K562 (cell line): ENCODE data around the gene PODN. TPM values are rescaled to one million over a fixed set of nuclear protein-coding genes. Genes with fewer than 3 reads are reported as not detected.

Source experiments
- ATAC-seq: fragments of 200-7000 bp; cut with Tn5 transposase; 3 replicates; pipeline ENCODE4 v1.9.1; 2020; ENCODE audit warnings: moderate library complexity
- BruUV-seq: library from RNA; stranded (reverse); fragments of 400-500 nt; replicated peaks from 2 replicates; lab custom pipeline; 2021; lab: Mats Ljungman, UMichigan
- CTCF ChIA-PET: fragments of 300-600 bp; formaldehyde crosslinking; extraction: SDS; loops from one replicate; lab custom pipeline; 2021; ENCODE audit warnings: low intra/inter-chr PET ratio; lab: Yijun Ruan, JAX
- POLR2A ChIA-PET: fragments of 300-600, 350-650 bp; sonication (Branson Sonifier 250); formaldehyde crosslinking; extraction: SDS; loops from one replicate; lab custom pipeline; 2021; ENCODE audit warnings: antibody characterized with exemption, inconsistent platforms; lab: Yijun Ruan, JAX
- DNase-seq, 4 experiments: peaks; one replicate each; pipeline versions ENCODE4 v3.0.0 to v3.0.0-alpha.2; 2011 to 2018; ENCODE audit warnings: low spot score in 3 of 4, mixed read lengths in 3 of 4; ENCODE audit errors: extremely low read depth in 1 of 4
- FAIRE-seq: peaks from 2 replicates; lab custom pipeline; 2011; peaks lifted over from hg19 to GRCh38; lab: Jason Lieb, UNC
- H2AFZ ChIP-seq: 2 replicates; pipeline ENCODE4 v1.6.0; 2011; ENCODE audit warnings: low read depth, low read length, control low read depth, inconsistent platforms
- H3K27ac ChIP-seq: fragments of 200-600 bp; 3 replicates; pipeline ENCODE4 v1.8.0; 2011; ENCODE audit warnings: low read depth, mild to moderate bottlenecking, control low read depth, inconsistent platforms, low read length, moderate library complexity, mixed read lengths; ENCODE audit errors: extremely low read depth
- H3K27me3 ChIP-seq, 2 experiments: fragments of 300-600 bp in 1 of 2; 2 replicates in 1 of 2; 3 replicates in 1 of 2; pipeline versions ENCODE4 v1.6.0 to v1.8.0; 2011; ENCODE audit warnings: inconsistent platforms in 2 of 2, low read length in 2 of 2, mild to moderate bottlenecking in 1 of 2, mixed read lengths in 1 of 2, moderate library complexity in 1 of 2; ENCODE audit not compliant: control insufficient read depth in 2 of 2, insufficient read depth in 2 of 2
- H3K36me3 ChIP-seq: fragments of 300-600 bp; 3 replicates; pipeline ENCODE4 v1.8.0; 2011; ENCODE audit warnings: mild to moderate bottlenecking, low read length, inconsistent platforms; ENCODE audit not compliant: control insufficient read depth, insufficient read depth
- H3K4me1 ChIP-seq, 2 experiments: fragments of 200-600 bp in 1 of 2; replicated peaks in 1 of 2; 2 replicates in 1 of 2; 3 replicates in 1 of 2; pipeline versions ENCODE4 v1.5.1 to v1.8.0; 2011; ENCODE audit warnings: inconsistent platforms in 2 of 2, low read length in 2 of 2, mild to moderate bottlenecking in 1 of 2, mixed read lengths in 1 of 2, moderate library complexity in 1 of 2; ENCODE audit not compliant: control insufficient read depth in 2 of 2, insufficient read depth in 2 of 2
- H3K4me2 ChIP-seq: 2 replicates; pipeline ENCODE4 v1.6.1; 2011; ENCODE audit warnings: low read length, control low read depth, inconsistent platforms, mixed read lengths; ENCODE audit not compliant: insufficient read depth
- H3K4me3 ChIP-seq: fragments of 200-600 bp; sonication (generic), shearing (Covaris generic); 2 replicates; pipeline ENCODE4 v1.5.1; 2016; ENCODE audit warnings: control low read depth, inconsistent platforms
- H3K79me2 ChIP-seq: fragments of 200-600 bp; 3 replicates; pipeline ENCODE4 v1.8.0; 2011; ENCODE audit warnings: low read length, inconsistent platforms; ENCODE audit not compliant: control insufficient read depth, insufficient read depth
- H3K9ac ChIP-seq, 2 experiments: 2 replicates each; pipeline versions ENCODE4 v1.6.0 to v1.6.1; 2011; ENCODE audit warnings: low read depth in 2 of 2, low read length in 2 of 2, control low read depth in 1 of 2, inconsistent platforms in 1 of 2, mild to moderate bottlenecking in 1 of 2, mixed read lengths in 1 of 2; ENCODE audit not compliant: insufficient read depth in 1 of 2
- H3K9me1 ChIP-seq: one replicate; pipeline ENCODE4 v1.6.0; 2011; ENCODE audit warnings: inconsistent platforms, mild to moderate bottlenecking, low read length, moderate library complexity; ENCODE audit not compliant: control insufficient read depth, insufficient read depth
- H3K9me3 ChIP-seq: replicated peaks from 2 replicates; pipeline ENCODE4 v1.5.1; 2011; ENCODE audit warnings: low read depth, low read length, inconsistent platforms; ENCODE audit not compliant: control insufficient read depth, insufficient read depth
- H4K20me1 ChIP-seq: replicated peaks from 2 replicates; pipeline ENCODE4 v1.6.1; 2011; ENCODE audit warnings: low read length, inconsistent platforms, mixed read lengths; ENCODE audit not compliant: control insufficient read depth, insufficient read depth
- BDP1 ChIP-seq: IDR thresholded peaks from 3 replicates; pipeline ENCODE4 v1.6.1; 2011; ENCODE audit not compliant: insufficient read length, insufficient read depth
- ELF4 ChIP-seq: fragments of 450-650 bp; formaldehyde crosslinking; IDR thresholded peaks from 2 replicates; pipeline ENCODE4 v1.4.0; 2022; ENCODE audit warnings: missing genetic modification characterization
- FOXM1 ChIP-seq, 2 experiments: fragments of 450-650 bp in 1 of 2; sonication (generic) in 1 of 2; formaldehyde crosslinking in 1 of 2; IDR thresholded peaks; 2 replicates each; pipeline versions ENCODE4 v1.6.1 to v1.9.0; 2017 to 2022; ENCODE audit warnings: low read depth in 2 of 2, mild to moderate bottlenecking in 2 of 2, missing genetic modification reagents in 1 of 2, moderate library complexity in 1 of 2
- NKRF ChIP-seq: fragments of 450-650 bp; IDR thresholded peaks from 2 replicates; pipeline ENCODE4 v1.6.1; 2016; ENCODE audit warnings: borderline replicate concordance
- PHF20 ChIP-seq: fragments of 450-650 bp; IDR thresholded peaks from 2 replicates; pipeline ENCODE4 v1.6.1; 2018; ENCODE audit not compliant: partially characterized antibody
- RBM39 ChIP-seq: fragments of 200-400 bp; formaldehyde crosslinking; optimal IDR thresholded peaks from 2 replicates; pipeline ENCODE3; 2018; ENCODE audit warnings: low read depth, low read length
- SRSF9 ChIP-seq: fragments of 200-400 bp; formaldehyde crosslinking; IDR thresholded peaks from 2 replicates; pipeline ENCODE4 v1.6.1; 2017; ENCODE audit warnings: low read depth, low read length, borderline replicate concordance
- ZC3H11A ChIP-seq: IDR thresholded peaks from 2 replicates; pipeline ENCODE4 v1.6.1; 2012; ENCODE audit warnings: low read depth, low read length, improper control_type of control experiment
- ZNF121 ChIP-seq: sonication (generic); formaldehyde crosslinking; conservative IDR thresholded peaks from 2 replicates; pipeline ENCODE4 v1.8.0; 2022; ENCODE audit warnings: missing genetic modification reagents
- WGBS: fragments of 100-300 bp; shearing (Covaris generic); methylation state at CpG from one replicate; pipeline ENCODE4 v1.1.6; 2016; ENCODE audit warnings: low coverage, mixed read lengths; ENCODE audit not compliant: insufficient coverage; ENCODE audit errors: missing lambda C conversion rate; 5-methylcytosine and 5-hydroxymethylcytosine counted together
- in situ Hi-C: fragments of 300-500 bp; cut with MboI; formaldehyde crosslinking; loops from 4 replicates; pipeline ENCODE4 v1.15.0; 2018; ENCODE audit warnings: inconsistent platforms, mixed read lengths
- intact Hi-C: fragments of 100-400 bp; cut with micrococcal nuclease; formaldehyde crosslinking; loops from 2 replicates; pipeline ENCODE4 v1.14.2; 2022
- polyA plus RNA-seq, 8 experiments: library from polyadenylated mRNA; depleted of rRNA in 4 of 8; stranded (reverse) in 5 of 8; unstranded in 3 of 8; fragments of >200 nt; fragmentation: Nextera tagmentation in 2 of 8; fragmentation: Illumina TruSeq in 1 of 8; extraction: Ambion mirVana in 2 of 8; extraction: Trizol in 1 of 8; gene quantifications; 2 replicates each; pipeline versions ENCODE4 v1.2.1 to v1.2.3, GENCODE V29; 2011 to 2014; ENCODE audit warnings: inconsistent platforms in 1 of 8, missing spikeins in 1 of 8
- total RNA-seq, 7 experiments: library from RNA; depleted of rRNA in 6 of 7; stranded (reverse); fragments of >200 nt in 6 of 7; fragmentation: Illumina TruSeq in 2 of 7; extraction: Trizol in 2 of 7; gene quantifications; 2 replicates each; pipeline versions ENCODE4 v1.2.1 to v1.2.3, GENCODE V29; 2011 to 2021; ENCODE audit warnings: low replicate concordance in 1 of 7
- TF ChIP-seq, protein P1 (sequence below): sonication (generic); formaldehyde crosslinking; IDR thresholded peaks from 2 replicates; pipeline ENCODE4 v1.8.0; 2023; ENCODE audit warnings: mild to moderate bottlenecking, missing genetic modification reagents
- TF ChIP-seq, protein P2 (sequence below): fragments of 250-450 bp; sonication (Bioruptor Pico); IDR thresholded peaks from 2 replicates; pipeline ENCODE4 v1.9.0; 2021; ENCODE audit warnings: mild to moderate bottlenecking
- TF ChIP-seq, protein P3 (sequence below): fragments of 250-450 bp; sonication (Bioruptor Pico); IDR thresholded peaks from 2 replicates; pipeline ENCODE4 v1.8.0; 2022; ENCODE audit warnings: moderate library complexity, mild to moderate bottlenecking, inconsistent platforms

Gene PODN
- total and polyA plus RNA-seq, 9 of the 15 experiments (the other 6 are each of a cell fraction or from before 2014, with no cell fraction given) = not detected

DNA sequence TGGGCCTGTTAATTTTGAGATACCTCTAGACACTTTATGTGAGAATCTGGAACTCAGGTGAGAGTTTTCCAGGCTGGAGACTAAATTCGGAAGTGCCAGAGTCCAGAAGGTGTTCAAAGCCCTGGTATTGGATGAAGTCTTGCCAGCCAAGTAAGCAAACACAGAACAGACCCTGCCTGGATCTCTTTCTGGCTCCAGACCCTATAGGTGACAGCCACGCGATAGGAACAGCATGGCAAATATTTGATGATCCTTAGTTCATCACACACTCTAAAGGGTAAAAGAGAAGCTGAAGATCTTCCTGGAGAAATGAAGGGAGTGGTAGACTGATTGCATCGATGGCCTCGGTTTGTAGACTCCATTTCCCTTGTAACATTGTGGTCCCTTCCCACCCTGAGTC, 49.7 kb downstream of the PODN start:
- Histone ChIP-seq H3K4me1 (peaks cover 0 to 22% of the 10 kb centered on the region in 2 experiments; a peak in 2 of 5 replicates), H3K27ac (no peak overlapping the region), H3K4me2 (no peak overlapping the region), H3K4me3 (no peak overlapping the region), H2AFZ (no peak overlapping the region), H4K20me1 (peaks cover 5% of the 10 kb centered on the region), H3K36me3 (no peaks in the 10 kb centered on the region), H3K9me1 (no peaks in the 10 kb centered on the region), H3K27me3 (peaks cover 16 to 75% of the 10 kb centered on the region in 2 experiments), H3K9me3 (0 out of 2 replicates have a peak, but pooled peaks cover 4% of the 10 kb centered on the region), H3K9ac (no peak overlapping the region), H3K79me2 (no peaks in the 10 kb centered on the region)
- intact Hi-C loops = no loop called here
- ATAC-seq (no peak), DNase-seq (no peak), FAIRE-seq (no peak)
- TF ChIP-seq FOXM1 (IDR thresholded peaks at IDR 0.05; ENCODE audit: low read depth) = no peak
- TF ChIP-seq FOXM1 (CRISPR knock-in tag; IDR thresholded peaks at IDR 0.05; ENCODE audit: low read depth) = no peak
- no peak for TF ChIP-seq BDP1
- no peak for TF ChIP-seq ELF4 (CRISPR knock-in tag)
- TF ChIP-seq PHF20 = no peak
- TF ChIP-seq, protein P1, sequence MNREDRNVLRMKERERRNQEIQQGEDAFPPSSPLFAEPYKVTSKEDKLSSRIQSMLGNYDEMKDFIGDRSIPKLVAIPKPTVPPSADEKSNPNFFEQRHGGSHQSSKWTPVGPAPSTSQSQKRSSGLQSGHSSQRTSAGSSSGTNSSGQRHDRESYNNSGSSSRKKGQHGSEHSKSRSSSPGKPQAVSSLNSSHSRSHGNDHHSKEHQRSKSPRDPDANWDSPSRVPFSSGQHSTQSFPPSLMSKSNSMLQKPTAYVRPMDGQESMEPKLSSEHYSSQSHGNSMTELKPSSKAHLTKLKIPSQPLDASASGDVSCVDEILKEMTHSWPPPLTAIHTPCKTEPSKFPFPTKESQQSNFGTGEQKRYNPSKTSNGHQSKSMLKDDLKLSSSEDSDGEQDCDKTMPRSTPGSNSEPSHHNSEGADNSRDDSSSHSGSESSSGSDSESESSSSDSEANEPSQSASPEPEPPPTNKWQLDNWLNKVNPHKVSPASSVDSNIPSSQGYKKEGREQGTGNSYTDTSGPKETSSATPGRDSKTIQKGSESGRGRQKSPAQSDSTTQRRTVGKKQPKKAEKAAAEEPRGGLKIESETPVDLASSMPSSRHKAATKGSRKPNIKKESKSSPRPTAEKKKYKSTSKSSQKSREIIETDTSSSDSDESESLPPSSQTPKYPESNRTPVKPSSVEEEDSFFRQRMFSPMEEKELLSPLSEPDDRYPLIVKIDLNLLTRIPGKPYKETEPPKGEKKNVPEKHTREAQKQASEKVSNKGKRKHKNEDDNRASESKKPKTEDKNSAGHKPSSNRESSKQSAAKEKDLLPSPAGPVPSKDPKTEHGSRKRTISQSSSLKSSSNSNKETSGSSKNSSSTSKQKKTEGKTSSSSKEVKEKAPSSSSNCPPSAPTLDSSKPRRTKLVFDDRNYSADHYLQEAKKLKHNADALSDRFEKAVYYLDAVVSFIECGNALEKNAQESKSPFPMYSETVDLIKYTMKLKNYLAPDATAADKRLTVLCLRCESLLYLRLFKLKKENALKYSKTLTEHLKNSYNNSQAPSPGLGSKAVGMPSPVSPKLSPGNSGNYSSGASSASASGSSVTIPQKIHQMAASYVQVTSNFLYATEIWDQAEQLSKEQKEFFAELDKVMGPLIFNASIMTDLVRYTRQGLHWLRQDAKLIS = no peak
- no peak for TF ChIP-seq ZNF121 (CRISPR knock-in tag)
- TF ChIP-seq, protein P2, sequence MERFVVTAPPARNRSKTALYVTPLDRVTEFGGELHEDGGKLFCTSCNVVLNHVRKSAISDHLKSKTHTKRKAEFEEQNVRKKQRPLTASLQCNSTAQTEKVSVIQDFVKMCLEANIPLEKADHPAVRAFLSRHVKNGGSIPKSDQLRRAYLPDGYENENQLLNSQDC (CRISPR knock-in tag) = no peak
- TF ChIP-seq RBM39 = no peak
- TF ChIP-seq NKRF = no peak
- TF ChIP-seq, protein P3, sequence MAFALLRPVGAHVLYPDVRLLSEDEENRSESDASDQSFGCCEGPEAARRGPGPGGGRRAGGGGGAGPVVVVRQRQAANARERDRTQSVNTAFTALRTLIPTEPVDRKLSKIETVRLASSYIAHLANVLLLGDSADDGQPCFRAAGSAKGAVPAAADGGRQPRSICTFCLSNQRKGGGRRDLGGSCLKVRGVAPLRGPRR (CRISPR knock-in tag) = no peak
- no peak for TF ChIP-seq SRSF9
- no peak for TF ChIP-seq ZC3H11A
- ChIA-PET POLR2A (interaction anchor here (0.7 to 1.2 kb wide), 3 partner anchors 12 to 207 kb away, joined by 3 to 4 read pairs (median 3); no protein-coding TSS in a partner anchor), CTCF (no interaction called here)
- WGBS = 14% methylated on average over 5 of the region's 5 CpGs
- in situ Hi-C loops = no loop called here
- BruUV-seq = no TSS peak
